HL-60 (cell line): ENCODE measurements around the gene SSBP4.

Experiments used
- GABPA ChIP-seq: IDR thresholded peaks from 2 replicates; pipeline ENCODE4 v1.6.1; 2012; ENCODE audit warnings: low read depth
- POLR2AphosphoS5 ChIP-seq: IDR thresholded peaks from 2 replicates; pipeline ENCODE4 v1.6.1; 2012; ENCODE audit warnings: low read depth
- SPI1 ChIP-seq: IDR thresholded peaks from 2 replicates; pipeline ENCODE4 v1.6.1; 2012; ENCODE audit warnings: low read depth, mild to moderate bottlenecking, borderline replicate concordance
- TF ChIP-seq, protein P1 (sequence below): IDR thresholded peaks from one replicate; pipeline ENCODE4 v1.5.1; 2011; ENCODE audit warnings: low read length, control low read depth, inconsistent platforms; ENCODE audit not compliant: insufficient read depth
- TF ChIP-seq, protein P2 (sequence below): IDR thresholded peaks from 2 replicates; pipeline ENCODE4 v1.6.1; 2012; ENCODE audit warnings: low read depth; ENCODE audit not compliant: insufficient replicate concordance

DNA sequence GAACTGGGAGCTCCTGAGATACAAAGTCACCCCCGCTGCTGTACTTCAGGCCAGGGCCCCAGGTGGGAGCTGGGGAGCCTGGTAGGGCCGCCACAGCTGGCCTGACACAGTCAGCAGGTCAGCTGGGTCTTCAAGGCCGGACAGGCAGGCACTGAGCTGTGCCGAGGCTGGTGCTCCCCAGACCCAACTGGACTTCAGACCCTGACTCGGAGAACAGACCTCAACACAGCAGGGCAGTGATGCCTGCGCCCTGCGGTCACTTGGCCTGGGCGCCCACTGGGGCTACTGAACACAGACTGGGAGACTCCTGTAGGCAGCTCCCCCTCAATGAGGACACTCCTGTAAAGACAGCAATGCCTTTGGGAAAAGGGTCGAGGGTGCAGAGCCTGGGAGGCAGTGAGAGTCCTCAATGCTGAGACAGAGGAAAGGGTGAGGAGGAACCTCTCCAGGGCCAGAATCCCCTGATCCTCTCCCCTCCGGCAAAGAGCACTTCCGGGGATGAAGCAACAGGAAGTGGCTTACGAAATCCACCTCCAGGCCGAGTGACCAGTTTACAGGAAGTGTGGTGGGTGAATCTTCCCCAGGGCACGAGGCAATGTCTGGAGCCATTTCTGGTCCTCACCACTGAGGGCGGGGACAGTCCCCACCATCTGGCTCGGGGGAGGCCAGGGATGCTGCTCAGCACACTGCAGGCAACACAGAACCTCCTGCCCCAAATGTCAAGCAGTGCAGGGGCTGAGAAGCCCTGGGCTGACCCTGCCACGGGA is 59.5 kb downstream of the SSBP4 start:
- TF ChIP-seq, protein P1, sequence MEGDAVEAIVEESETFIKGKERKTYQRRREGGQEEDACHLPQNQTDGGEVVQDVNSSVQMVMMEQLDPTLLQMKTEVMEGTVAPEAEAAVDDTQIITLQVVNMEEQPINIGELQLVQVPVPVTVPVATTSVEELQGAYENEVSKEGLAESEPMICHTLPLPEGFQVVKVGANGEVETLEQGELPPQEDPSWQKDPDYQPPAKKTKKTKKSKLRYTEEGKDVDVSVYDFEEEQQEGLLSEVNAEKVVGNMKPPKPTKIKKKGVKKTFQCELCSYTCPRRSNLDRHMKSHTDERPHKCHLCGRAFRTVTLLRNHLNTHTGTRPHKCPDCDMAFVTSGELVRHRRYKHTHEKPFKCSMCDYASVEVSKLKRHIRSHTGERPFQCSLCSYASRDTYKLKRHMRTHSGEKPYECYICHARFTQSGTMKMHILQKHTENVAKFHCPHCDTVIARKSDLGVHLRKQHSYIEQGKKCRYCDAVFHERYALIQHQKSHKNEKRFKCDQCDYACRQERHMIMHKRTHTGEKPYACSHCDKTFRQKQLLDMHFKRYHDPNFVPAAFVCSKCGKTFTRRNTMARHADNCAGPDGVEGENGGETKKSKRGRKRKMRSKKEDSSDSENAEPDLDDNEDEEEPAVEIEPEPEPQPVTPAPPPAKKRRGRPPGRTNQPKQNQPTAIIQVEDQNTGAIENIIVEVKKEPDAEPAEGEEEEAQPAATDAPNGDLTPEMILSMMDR: no peak
- peak; percentile 82; the same call in 1 of the 2 replicates for TF ChIP-seq SPI1
- TF ChIP-seq, protein P2, sequence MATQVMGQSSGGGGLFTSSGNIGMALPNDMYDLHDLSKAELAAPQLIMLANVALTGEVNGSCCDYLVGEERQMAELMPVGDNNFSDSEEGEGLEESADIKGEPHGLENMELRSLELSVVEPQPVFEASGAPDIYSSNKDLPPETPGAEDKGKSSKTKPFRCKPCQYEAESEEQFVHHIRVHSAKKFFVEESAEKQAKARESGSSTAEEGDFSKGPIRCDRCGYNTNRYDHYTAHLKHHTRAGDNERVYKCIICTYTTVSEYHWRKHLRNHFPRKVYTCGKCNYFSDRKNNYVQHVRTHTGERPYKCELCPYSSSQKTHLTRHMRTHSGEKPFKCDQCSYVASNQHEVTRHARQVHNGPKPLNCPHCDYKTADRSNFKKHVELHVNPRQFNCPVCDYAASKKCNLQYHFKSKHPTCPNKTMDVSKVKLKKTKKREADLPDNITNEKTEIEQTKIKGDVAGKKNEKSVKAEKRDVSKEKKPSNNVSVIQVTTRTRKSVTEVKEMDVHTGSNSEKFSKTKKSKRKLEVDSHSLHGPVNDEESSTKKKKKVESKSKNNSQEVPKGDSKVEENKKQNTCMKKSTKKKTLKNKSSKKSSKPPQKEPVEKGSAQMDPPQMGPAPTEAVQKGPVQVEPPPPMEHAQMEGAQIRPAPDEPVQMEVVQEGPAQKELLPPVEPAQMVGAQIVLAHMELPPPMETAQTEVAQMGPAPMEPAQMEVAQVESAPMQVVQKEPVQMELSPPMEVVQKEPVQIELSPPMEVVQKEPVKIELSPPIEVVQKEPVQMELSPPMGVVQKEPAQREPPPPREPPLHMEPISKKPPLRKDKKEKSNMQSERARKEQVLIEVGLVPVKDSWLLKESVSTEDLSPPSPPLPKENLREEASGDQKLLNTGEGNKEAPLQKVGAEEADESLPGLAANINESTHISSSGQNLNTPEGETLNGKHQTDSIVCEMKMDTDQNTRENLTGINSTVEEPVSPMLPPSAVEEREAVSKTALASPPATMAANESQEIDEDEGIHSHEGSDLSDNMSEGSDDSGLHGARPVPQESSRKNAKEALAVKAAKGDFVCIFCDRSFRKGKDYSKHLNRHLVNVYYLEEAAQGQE: no peak
- TF ChIP-seq GABPA: peak; percentile 86
- peak; percentile 91 for TF ChIP-seq POLR2AphosphoS5
